Hepatocyte (in vitro differentiated cells): ENCODE data around the gene XXYLT1. TPM values are rescaled to one million over a fixed set of nuclear protein-coding genes. Genes with fewer than 3 reads are reported as not detected.

Source experiments
- DNase-seq: peaks from one replicate; pipeline ENCODE4 v3.0.0-alpha.2; 2016; ENCODE audit warnings: low spot score
- H2AFZ ChIP-seq: fragments of 200-600 bp; sonication (generic); 2 replicates; pipeline ENCODE4 v1.6.0; 2016; ENCODE audit warnings: antibody characterized with exemption, mild to moderate bottlenecking
- H3K27ac ChIP-seq: fragments of 200-600 bp; sonication (generic); 2 replicates; pipeline ENCODE4 v1.5.1; 2016; ENCODE audit warnings: mild to moderate bottlenecking
- H3K27me3 ChIP-seq: fragments of 200-600 bp; sonication (generic); 2 replicates; pipeline ENCODE4 v1.6.1; 2016
- H3K36me3 ChIP-seq: fragments of 200-600 bp; sonication (generic); replicated peaks from 2 replicates; pipeline ENCODE4 v1.5.1; 2016; ENCODE audit warnings: low read depth; ENCODE audit not compliant: insufficient read depth
- H3K4me1 ChIP-seq: fragments of 200-600 bp; sonication (generic); 2 replicates; pipeline ENCODE4 v1.5.1; 2016; ENCODE audit warnings: mild to moderate bottlenecking, moderate library complexity; ENCODE audit not compliant: insufficient read depth
- H3K4me2 ChIP-seq: fragments of 200-600 bp; sonication (generic); 2 replicates; pipeline ENCODE4 v1.6.0; 2016
- H3K4me3 ChIP-seq: fragments of 200-600 bp; sonication (generic); 2 replicates; pipeline ENCODE4 v1.5.1; 2016; ENCODE audit warnings: mild to moderate bottlenecking
- H3K79me2 ChIP-seq: fragments of 200-600 bp; sonication (generic); 2 replicates; pipeline ENCODE4 v1.6.0; 2017; ENCODE audit warnings: mild to moderate bottlenecking
- H3K9me2 ChIP-seq: fragments of 200-600 bp; sonication (generic); replicated peaks from 2 replicates; pipeline ENCODE4 v1.6.0; 2017; ENCODE audit warnings: mild to moderate bottlenecking; ENCODE audit not compliant: insufficient read depth
- H3K9me3 ChIP-seq: fragments of 200-600 bp; sonication (generic); 2 replicates; pipeline ENCODE4 v1.5.1; 2016; ENCODE audit warnings: low read depth, mild to moderate bottlenecking
- H4K20me1 ChIP-seq: fragments of 200-600 bp; sonication (generic); 2 replicates; pipeline ENCODE4 v1.6.0; 2016; ENCODE audit warnings: mild to moderate bottlenecking; ENCODE audit not compliant: insufficient read depth, poor library complexity, severe bottlenecking
- EZH2 ChIP-seq: fragments of 200-600 bp; sonication (generic); IDR thresholded peaks from 2 replicates; pipeline ENCODE4 v1.6.1; 2016; ENCODE audit warnings: antibody characterized with exemption, mild to moderate bottlenecking, borderline replicate concordance
- EZH2phosphoT487 ChIP-seq: fragments of 200-600 bp; sonication (generic); IDR thresholded peaks from one replicate; pipeline ENCODE4 v1.6.1; 2018; ENCODE audit warnings: antibody characterized with exemption, mild to moderate bottlenecking, low read depth, moderate library complexity; ENCODE audit not compliant: unreplicated experiment, severe bottlenecking
- WGBS: methylation state at CpG from one replicate; pipeline ENCODE4 v1.1.6; 2016; ENCODE audit warnings: low lambda C conversion rate; ENCODE audit errors: missing lambda C conversion rate; 5-methylcytosine and 5-hydroxymethylcytosine counted together
- polyA plus RNA-seq: library from polyadenylated mRNA; unstranded; fragments of >200 nt; fragmentation: Nextera tagmentation; extraction: Ambion mirVana; gene quantifications from 2 replicates; pipeline ENCODE4 v1.2.1, GENCODE V29; 2016
- total RNA-seq: library from RNA; depleted of rRNA; stranded (reverse); fragments of >200 nt; gene quantifications from 2 replicates; pipeline ENCODE4 v1.2.3, GENCODE V29; 2014
- TF ChIP-seq, protein P1 (sequence below): fragments of 200-600 bp; sonication (generic); IDR thresholded peaks from 2 replicates; pipeline ENCODE4 v1.5.1; 2016; ENCODE audit warnings: antibody characterized with exemption, mild to moderate bottlenecking; ENCODE audit not compliant: poor library complexity

Gene XXYLT1
- total and polyA plus RNA-seq, 2 experiments from 2014 or later: 20.9 to 25.6 TPM

DNA sequence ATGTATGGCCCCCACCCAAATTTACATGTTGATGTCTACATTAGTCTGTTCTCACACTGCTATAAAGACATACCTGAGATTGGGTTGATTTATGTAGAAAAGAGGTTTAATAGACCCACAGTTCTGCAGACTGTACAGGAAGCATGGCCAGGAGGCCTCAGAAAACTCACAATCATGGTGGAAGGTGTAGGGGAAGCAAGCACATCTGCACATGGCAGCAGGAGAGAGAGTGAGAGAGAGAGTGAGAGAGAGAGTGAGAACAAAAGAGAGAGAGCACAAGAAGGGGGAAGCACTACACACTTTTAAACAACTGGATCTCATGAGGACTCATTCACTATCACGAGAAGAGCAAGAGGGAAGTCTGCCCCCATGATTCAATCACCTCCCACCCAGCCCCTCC, 130.5 kb downstream of the XXYLT1 start:
- no peaks in the 10 kb centered on the region for H3K36me3 ChIP-seq
- H3K4me3 ChIP-seq: no peak overlapping the region
- no peaks in the 10 kb centered on the region for H3K9me3 ChIP-seq
- no peak overlapping the region for H2AFZ ChIP-seq
- H3K4me1 ChIP-seq: no peaks in the 10 kb centered on the region
- no peak for DNase-seq
- 100% methylated on average over 1 of the region's 1 CpG for WGBS
- TF ChIP-seq EZH2 (no peak), EZH2phosphoT487 (no peak)
- TF ChIP-seq, protein P1, sequence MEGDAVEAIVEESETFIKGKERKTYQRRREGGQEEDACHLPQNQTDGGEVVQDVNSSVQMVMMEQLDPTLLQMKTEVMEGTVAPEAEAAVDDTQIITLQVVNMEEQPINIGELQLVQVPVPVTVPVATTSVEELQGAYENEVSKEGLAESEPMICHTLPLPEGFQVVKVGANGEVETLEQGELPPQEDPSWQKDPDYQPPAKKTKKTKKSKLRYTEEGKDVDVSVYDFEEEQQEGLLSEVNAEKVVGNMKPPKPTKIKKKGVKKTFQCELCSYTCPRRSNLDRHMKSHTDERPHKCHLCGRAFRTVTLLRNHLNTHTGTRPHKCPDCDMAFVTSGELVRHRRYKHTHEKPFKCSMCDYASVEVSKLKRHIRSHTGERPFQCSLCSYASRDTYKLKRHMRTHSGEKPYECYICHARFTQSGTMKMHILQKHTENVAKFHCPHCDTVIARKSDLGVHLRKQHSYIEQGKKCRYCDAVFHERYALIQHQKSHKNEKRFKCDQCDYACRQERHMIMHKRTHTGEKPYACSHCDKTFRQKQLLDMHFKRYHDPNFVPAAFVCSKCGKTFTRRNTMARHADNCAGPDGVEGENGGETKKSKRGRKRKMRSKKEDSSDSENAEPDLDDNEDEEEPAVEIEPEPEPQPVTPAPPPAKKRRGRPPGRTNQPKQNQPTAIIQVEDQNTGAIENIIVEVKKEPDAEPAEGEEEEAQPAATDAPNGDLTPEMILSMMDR: no peak
- no peaks in the 10 kb centered on the region for H4K20me1 ChIP-seq
- H3K4me2 ChIP-seq: no peak overlapping the region
- peak overlapping the region; percentile 91 for H3K27ac ChIP-seq
- H3K9me2 ChIP-seq: no peaks in the 10 kb centered on the region
- H3K27me3 ChIP-seq: no peaks in the 10 kb centered on the region
- no peaks in the 10 kb centered on the region for H3K79me2 ChIP-seq

GRCh38 chr3:195139876-195140240, 131.1 kb downstream of the XXYLT1 start:
- TF ChIP-seq EZH2phosphoT487: no peak
- TF ChIP-seq, protein P1: no peak
- TF ChIP-seq EZH2: no peak
- Histone ChIP-seq H3K36me3 (no peaks in the 10 kb centered on the region), H2AFZ (no peak overlapping the region), H3K4me2 (no peak overlapping the region), H4K20me1 (no peaks in the 10 kb centered on the region), H3K4me3 (no peak overlapping the region), H3K4me1 (no peaks in the 10 kb centered on the region), H3K9me2 (no peaks in the 10 kb centered on the region), H3K9me3 (no peaks in the 10 kb centered on the region), H3K79me2 (no peaks in the 10 kb centered on the region), H3K27ac (peak overlapping the region; percentile 91), H3K27me3 (no peaks in the 10 kb centered on the region)
- DNase-seq: peak; percentile 64
- whole genome bisulfite sequencing: 89% methylated on average over 4 of the region's 4 CpGs

- Histone ChIP-seq H3K4me2 (no peak overlapping the region), H3K4me3 (no peak overlapping the region), H3K4me1 (no peaks in the 10 kb centered on the region), H3K9me2 (no peaks in the 10 kb centered on the region), H3K79me2 (no peaks in the 10 kb centered on the region), H3K27ac (peak overlapping the region; percentile 91), H3K36me3 (no peaks in the 10 kb centered on the region), H4K20me1 (no peaks in the 10 kb centered on the region), H2AFZ (no peak overlapping the region), H3K9me3 (no peaks in the 10 kb centered on the region), H3K27me3 (no peaks in the 10 kb centered on the region)
- no peak for DNase-seq
- WGBS: 83% methylated on average over 13 of the region's 13 CpGs
- TF ChIP-seq EZH2: no peak
- TF ChIP-seq, protein P1: no peak
- no peak for TF ChIP-seq EZH2phosphoT487
Measured at GRCh38 chr3:195139091-195139875, 131.7 kb downstream of the XXYLT1 start.
